ENCODE data around the gene GFRA1.

Gene GFRA1

GRCh38 chr10:116270771-116271592, 2.0 kb downstream of the GFRA1 start:
- DNase-seq (ENCODE audit: low spot score) = peak; percentile 44
- TF ChIP-seq CTCF (IDR thresholded peaks at IDR 0.05; ENCODE audit: extremely low read depth, missing control alignments) = no peak

- peak; percentile 23 for DNase-seq (ENCODE audit: low spot score)
- no peak for TF ChIP-seq CTCF (IDR thresholded peaks at IDR 0.05; ENCODE audit: extremely low read depth, missing control alignments)
Measured at GRCh38 chr10:116270126-116270770, 2.8 kb downstream of the GFRA1 start.

DNA sequence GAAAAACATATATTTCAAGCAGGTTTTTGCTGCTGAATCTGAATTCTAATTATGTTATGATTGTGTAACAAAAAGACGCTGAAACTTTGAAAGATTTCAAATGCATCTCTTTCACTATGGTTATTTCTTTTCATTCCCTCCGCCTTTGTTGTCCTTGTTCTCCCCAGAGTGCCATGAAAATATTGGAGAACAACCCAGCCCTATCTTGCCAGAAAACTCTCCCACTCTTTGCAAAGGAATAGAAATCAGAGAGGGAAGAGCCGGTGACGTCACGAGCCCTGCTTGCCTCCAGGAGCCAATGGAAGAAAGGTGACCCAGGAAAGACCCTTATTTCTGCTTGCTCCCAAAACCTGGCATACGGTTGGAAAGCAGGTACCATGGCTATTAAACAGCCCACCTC, 3.4 kb downstream of the GFRA1 start:
- no peak for DNase-seq (ENCODE audit: low spot score)
- no peak for TF ChIP-seq CTCF (IDR thresholded peaks at IDR 0.05; ENCODE audit: extremely low read depth, missing control alignments)

DNA sequence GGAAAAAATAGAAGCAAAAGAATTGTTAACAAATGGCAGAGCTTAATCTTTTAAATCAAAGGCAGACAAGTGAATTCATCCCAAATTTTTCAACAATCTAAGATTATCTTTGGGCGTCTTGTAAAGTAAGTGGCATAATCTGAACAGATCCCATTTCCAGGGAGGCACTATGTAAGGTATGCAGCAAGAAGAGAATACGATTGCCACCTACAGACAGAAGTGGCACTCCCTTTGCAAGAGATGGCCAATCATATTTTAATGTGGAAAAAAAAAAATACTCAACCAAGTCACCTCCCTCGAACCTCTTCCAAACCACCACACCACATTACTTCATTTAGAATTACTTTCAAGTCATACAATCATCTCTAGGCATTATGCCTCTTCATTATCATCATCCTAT, 4.0 kb downstream of the GFRA1 start:
- DNase-seq (ENCODE audit: low spot score) = no peak
- no peak for TF ChIP-seq CTCF (IDR thresholded peaks at IDR 0.05; ENCODE audit: extremely low read depth, missing control alignments)

DNA sequence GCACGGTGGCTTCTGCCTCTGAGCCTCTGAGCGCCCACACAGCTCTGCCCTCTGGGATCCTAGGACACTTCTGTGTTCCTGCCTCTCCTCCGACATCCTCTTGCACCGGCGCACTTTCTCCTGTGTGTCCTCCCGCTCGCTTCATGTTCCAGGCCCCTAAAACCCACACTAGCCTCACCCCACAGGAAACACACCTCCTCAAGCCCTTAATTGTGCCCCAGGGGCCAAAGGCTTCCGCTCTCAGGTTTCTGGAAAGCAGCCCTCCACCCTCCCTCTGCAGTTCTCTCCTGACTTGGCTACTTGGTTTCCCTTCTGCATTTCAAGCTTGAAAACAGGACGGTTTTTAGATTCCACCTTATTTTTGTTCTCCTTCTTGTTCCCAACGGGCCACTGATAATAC, 7.3 kb downstream of the GFRA1 start:
- TF ChIP-seq CTCF (IDR thresholded peaks at IDR 0.05; ENCODE audit: extremely low read depth, missing control alignments) = no peak
- no peak for DNase-seq (ENCODE audit: low spot score)

DNA sequence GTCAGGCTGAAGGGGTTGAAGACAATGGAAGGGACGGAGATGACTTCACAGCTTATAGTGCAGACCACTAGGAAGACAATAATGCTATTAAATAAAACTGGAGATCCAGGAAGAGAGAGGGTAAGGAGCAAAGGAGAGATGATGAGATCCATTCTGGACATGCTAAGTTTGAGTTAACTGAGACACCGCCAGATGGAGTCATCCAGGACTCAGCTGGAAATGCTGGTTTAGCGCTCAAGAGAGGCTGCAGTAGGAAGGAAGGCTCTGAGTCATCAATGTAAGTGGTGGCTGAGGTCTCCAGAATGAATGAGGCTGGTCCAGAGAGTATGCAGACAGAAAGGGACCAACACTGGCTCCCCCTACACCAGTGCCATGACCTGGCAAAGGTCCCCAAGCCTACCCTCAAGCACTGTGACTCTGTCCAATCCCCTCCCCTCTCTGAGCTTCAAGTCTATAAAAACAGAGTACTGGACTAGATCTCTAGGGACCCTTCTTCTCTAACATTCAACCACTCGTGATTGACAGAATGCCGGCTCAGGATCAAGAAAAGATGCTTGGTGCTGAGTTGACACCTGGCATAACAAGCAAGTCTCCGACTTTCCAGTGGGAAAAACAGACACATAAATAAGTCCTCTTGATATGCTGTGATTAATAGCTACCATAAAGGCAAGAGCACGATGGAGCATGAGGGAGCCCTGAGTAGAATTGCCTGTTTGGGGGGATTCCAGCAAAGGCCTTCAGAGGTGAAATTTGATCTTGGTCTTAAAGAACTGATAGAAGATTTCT, 8.9 kb downstream of the GFRA1 start:
- no peak for TF ChIP-seq CTCF (IDR thresholded peaks at IDR 0.05; ENCODE audit: extremely low read depth, missing control alignments)
- no peak for DNase-seq (ENCODE audit: low spot score)

DNA sequence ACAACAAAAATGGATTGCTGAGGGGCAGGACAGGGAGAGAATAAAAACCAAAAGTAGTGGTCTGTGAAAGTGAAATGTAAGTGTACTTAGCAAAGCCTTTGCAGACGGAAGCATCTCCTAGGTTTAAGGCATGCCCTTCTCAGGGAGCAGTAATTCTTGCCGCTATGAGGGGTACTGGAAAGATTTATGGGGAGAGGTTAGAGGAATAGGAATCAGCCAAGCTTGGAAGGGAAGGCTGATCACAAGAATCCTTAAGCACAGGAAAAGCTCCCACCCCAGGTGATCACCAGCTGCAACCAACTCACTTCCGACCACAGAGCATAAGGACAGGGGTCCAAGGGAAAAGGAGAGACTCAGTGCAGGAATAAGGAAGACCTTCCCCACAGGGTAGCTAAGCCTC, 10.3 kb downstream of the GFRA1 start:
- TF ChIP-seq CTCF (IDR thresholded peaks at IDR 0.05; ENCODE audit: extremely low read depth, missing control alignments) = no peak

More for the DNA sequence above, 10.3 kb downstream of the GFRA1 start:
- no peak for DNase-seq (ENCODE audit: low spot score)

All from GM20000 (cell line).